Heart right ventricle (tissue), 16 donors: Measurements from ENCODE around the gene ZSCAN5A. TPM values are rescaled to one million over a fixed set of nuclear protein-coding genes. Genes with fewer than 3 reads are reported as not detected.
"Not testable (repeated sequence)": the region's sequence is repeated elsewhere in the genome, so short reads cannot be mapped to it uniquely, and the experiment has no call there.

Experiments used
- ATAC-seq, 8 donors: fragments of 200-7000 bp; cut with Tn5 transposase; one replicate each; pipeline ENCODE4 v1.9.1; 2020; ENCODE audit warnings: mild to moderate bottlenecking in 8 of 8, moderate library complexity in 8 of 8, moderate number of reproducible peaks in 1 of 8
- DNase-seq, 2 donors: peaks; one replicate each; pipeline ENCODE4 v3.0.0-alpha.2; 2020
- H3K27ac ChIP-seq, 10 donors: fragments of 200-600 bp; sonication (generic) in 2 of 10; one replicate each; pipeline versions ENCODE4 v1.5.0 to v1.8.0; 2020 to 2022; ENCODE audit warnings: mild to moderate bottlenecking in 3 of 10
- H3K27me3 ChIP-seq, 7 donors: fragments of 200-600 bp; one replicate each; pipeline ENCODE4 v1.8.0; 2021 to 2022; ENCODE audit warnings: mild to moderate bottlenecking in 2 of 7
- H3K36me3 ChIP-seq, 9 donors: fragments of 200-600 bp; sonication (generic) in 1 of 9; one replicate each; pipeline versions ENCODE4 v1.5.0 to v1.8.0; 2020 to 2022; ENCODE audit warnings: mild to moderate bottlenecking in 2 of 9
- H3K4me1 ChIP-seq, 9 donors: fragments of 200-600 bp; sonication (generic) in 1 of 9; one replicate each; pipeline versions ENCODE4 v1.5.0 to v1.8.0; 2020 to 2022; ENCODE audit warnings: mild to moderate bottlenecking in 4 of 9
- H3K4me3 ChIP-seq, 10 donors: fragments of 200-600 bp; sonication (generic) in 2 of 10; one replicate each; pipeline versions ENCODE4 v1.5.0 to v1.8.0; 2020 to 2022; ENCODE audit warnings: mild to moderate bottlenecking in 7 of 10, moderate library complexity in 2 of 10
- H3K9me3 ChIP-seq, 11 donors: fragments of 200-600 bp in 10 of 11; sonication (generic) in 2 of 11; one replicate each; pipeline versions ENCODE4 v1.5.0 to v1.8.0; 2013 to 2022; ENCODE audit warnings: mild to moderate bottlenecking in 2 of 11, control low read depth in 1 of 11, moderate library complexity in 1 of 11
- CTCF ChIP-seq, 9 donors: fragments of 200-600 bp; sonication (generic) in 2 of 9; IDR thresholded peaks; one replicate each; pipeline versions ENCODE4 v1.5.0 to v1.8.0; 2021 to 2022; ENCODE audit warnings: antibody characterized with exemption in 9 of 9, mild to moderate bottlenecking in 5 of 9, moderate library complexity in 1 of 9
- WGBS, 2 donors: extraction: QIAGEN DNeasy Blood & Tissue Kit; methylation state at CpG; one replicate each; pipeline ENCODE4 v1.1.7; 2013; ENCODE audit warnings: inconsistent platforms in 1 of 2; 5-methylcytosine and 5-hydroxymethylcytosine counted together
- intact Hi-C, 10 donors: fragments of 100-400 bp; cut with DNase I; formaldehyde crosslinking; loops; one replicate each; pipeline versions ENCODE4 v1.11.1 to v1.14.2; 2022
- polyA plus RNA-seq, 2 donors: library from polyadenylated mRNA; stranded (reverse); fragments of 200-250 nt; gene quantifications; one replicate each; pipeline ENCODE4 v1.2.3, GENCODE V29; 2013
- total RNA-seq, 10 donors: library from RNA; stranded (reverse); fragmentation: NEBNext Ultra II Directional in 3 of 10; extraction: Animal tissue kit (Norgen Biotek cat#: 25700) in 3 of 10; gene quantifications; one replicate each; pipeline versions ENCODE4 v1.2.1 to v1.2.4, GENCODE V29; 2021 to 2023
- donor health status: Arrhythmogenic right ventricular cardiomyopathy.
- donor health status: ischemic (EF 13 %, LVEDD 7.1; RV severe dilation, severe dysfunction).
- donor health status: healthy with polysubstance abuse.
- donor health status: DM: no; HTN: yes; CAD: no.
- donor health status: DM: no; HTN: no; CAD: no.
- donor health status: ischemic (EF 25% LVEDD 6.9; RV normal size, moderate dysfunction).
- donor health status: ischemic (EF 25% LVEDD 5.7; RV mildly dilated, moderate dysfunction).
- donor health status: healthy.
- donor health status: DM: yes; HTN: yes; CAD: no.
- donor health status: Ischemic cardiomyopathy.
- donor health status: ischemic (EF 35%, LVEDD 5.7; RV mildly dilated, moderate dysfunction).
- donor health status: nonischemic (EF 11% LVEDD 7.7; RV severe dilation, severe dysfunction).
- donor health status: DM: yes; HTN: yes; CAD: no.
- donor health status: PGD.
- donor health status: ischemic (EF 29% LVEDD 5.4; RV normal size, mild dysfunction).
- donor health status: nonischemic (EF 23%, LVEDD 6.1; RV moderate dilation, normal function).

Gene ZSCAN5A
- total and polyA plus RNA-seq, 12 donors: 9.5 to 33.4 (median 20.5) TPM

- Histone ChIP-seq H3K4me1 (peaks cover 0 to 4% (median 0%) of the 10 kb centered on the region in 9 donors), H3K36me3 (no peaks in the 10 kb centered on the region), H3K27me3 (no peaks in the 10 kb centered on the region), H3K27ac (no peak overlapping the region), H3K4me3 (no peak overlapping the region), H3K9me3 (no peaks in the 10 kb centered on the region)
- peak; percentile 57 to 85 for DNase-seq
- intact Hi-C loops: loop anchor here (1.0 to 10.0 kb wide), 9 partner anchors 79 to 176 kb away; no protein-coding TSS in a partner anchor
- peak; percentile 43 to 86 (median 76) for ATAC-seq
- WGBS, 2 donors: 32 to 37% methylated on average over 10 of the region's 10 CpGs
- TF ChIP-seq CTCF (IDR thresholded peaks at IDR 0.05): peak; percentile 58 to 87 (median 79)
These were observed 61.8 kb downstream of the ZSCAN5A start for GRCh38 chr19:56252699-56253422.

GRCh38 chr19:56248736-56249338 is 65.8 kb downstream of the ZSCAN5A start:
- DNase-seq, ATAC-seq, H3K27me3 ChIP-seq, intact Hi-C loops, H3K36me3 ChIP-seq, H3K9me3 ChIP-seq, H3K27ac ChIP-seq, H3K4me1 ChIP-seq, H3K4me3 ChIP-seq: not testable (repeated sequence)
- whole genome bisulfite sequencing, 2 donors: 95 to 96% methylated on average over 8 of the region's 8 CpGs

- ATAC-seq, intact Hi-C loops, H3K27me3 ChIP-seq, DNase-seq, H3K4me3 ChIP-seq, H3K27ac ChIP-seq, H3K4me1 ChIP-seq, H3K9me3 ChIP-seq, H3K36me3 ChIP-seq: not testable (repeated sequence)
- WGBS, 2 donors: 68 to 75% methylated on average over 4 of the region's 4 CpGs
These were observed 68.9 kb downstream of the ZSCAN5A start for GRCh38 chr19:56245764-56246163.

GRCh38 chr19:56245121-56245740 is 69.4 kb downstream of the ZSCAN5A start:
- WGBS, 2 donors: 89 to 90% methylated on average over 7 of the region's 7 CpGs
- TF ChIP-seq CTCF (IDR thresholded peaks at IDR 0.05): no peak
- DNase-seq (no peak), ATAC-seq (no peak)
- no peaks in the 10 kb centered on the region for H3K4me1 ChIP-seq
- H3K27me3 ChIP-seq: no peaks in the 10 kb centered on the region
- intact Hi-C loops: no loop called here
- no peaks in the 10 kb centered on the region for H3K9me3 ChIP-seq
- H3K36me3 ChIP-seq: no peaks in the 10 kb centered on the region
- H3K27ac ChIP-seq: no peak overlapping the region
- H3K4me3 ChIP-seq: no peak overlapping the region

GRCh38 chr19:56223481-56223880 is 91.2 kb downstream of the ZSCAN5A start:
- ATAC-seq: no peak
- H3K4me3 ChIP-seq: no peak overlapping the region
- DNase-seq: no peak
- intact Hi-C loops: no loop called here
- no peak for TF ChIP-seq CTCF (IDR thresholded peaks at IDR 0.05)
- no peaks in the 10 kb centered on the region for H3K27me3 ChIP-seq
- H3K4me1 ChIP-seq: no peaks in the 10 kb centered on the region
- peaks cover 0 to 11% (median 0%) of the 10 kb centered on the region in 9 donors for H3K36me3 ChIP-seq
- WGBS, 2 donors: 90 to 91% methylated on average over 9 of the region's 9 CpGs
- no peak overlapping the region for H3K27ac ChIP-seq
- no peaks in the 10 kb centered on the region for H3K9me3 ChIP-seq
